Activated CD8-positive, alpha-beta memory T cell treated with anti-CD3 and anti-CD28 coated beads for 36 hours (primary cell): ENCODE measurements around the gene PDZRN4. TPM values are rescaled to one million over a fixed set of nuclear protein-coding genes. Genes with fewer than 3 reads are reported as not detected.
"Not testable (repeated sequence)": the region's sequence is repeated elsewhere in the genome, so short reads cannot be mapped to it uniquely, and the experiment has no call there.

Experiments used
- CTCF ChIA-PET: fragments of 350-600 bp; sonication (Branson Sonifier 250); formaldehyde crosslinking; loops from one replicate; lab custom pipeline; 2021; ENCODE audit warnings: antibody characterized with exemption; lab: Charles Lee
- POLR2A ChIA-PET: fragments of 350-600 bp; sonication (Branson Sonifier 250); formaldehyde crosslinking; loops from one replicate; lab custom pipeline; 2021; ENCODE audit warnings: antibody characterized with exemption; lab: Charles Lee
- total RNA-seq, 2 experiments: library from RNA; stranded (reverse); gene quantifications; one replicate each; pipeline ENCODE4 v1.2.3, GENCODE V29; 2021

Gene PDZRN4
- total RNA-seq, 2 experiments from 2014 or later: not detected

- CTCF ChIA-PET: no interaction called here
Observed at GRCh38 chr12:41212625-41213024, 24.5 kb downstream of the PDZRN4 start.

GRCh38 chr12:41213107-41213506 lies 25.0 kb downstream of the PDZRN4 start:
- CTCF ChIA-PET: no interaction called here
- POLR2A ChIA-PET: no interaction called here

More at GRCh38 chr12:41212625-41213024, 24.5 kb downstream of the PDZRN4 start:
- POLR2A ChIA-PET: no interaction called here

GRCh38 chr12:41213648-41214047 lies 25.5 kb downstream of the PDZRN4 start:
- POLR2A ChIA-PET: no interaction called here
- CTCF ChIA-PET: interaction anchor here (0.7 kb wide), 1 partner anchor 182 kb away, joined by 3 read pairs; no protein-coding TSS in a partner anchor

GRCh38 chr12:41217727-41218126 lies 29.6 kb downstream of the PDZRN4 start:
- POLR2A ChIA-PET: no interaction called here
- CTCF ChIA-PET: no interaction called here

- POLR2A ChIA-PET: no interaction called here
Observed at GRCh38 chr12:41220931-41221330, 32.8 kb downstream of the PDZRN4 start.

GRCh38 chr12:41221491-41221890 lies 33.4 kb downstream of the PDZRN4 start:
- POLR2A ChIA-PET: no interaction called here
- CTCF ChIA-PET: no interaction called here

More at GRCh38 chr12:41220931-41221330, 32.8 kb downstream of the PDZRN4 start:
- CTCF ChIA-PET: no interaction called here

- ChIA-PET CTCF (no interaction called here), POLR2A (no interaction called here)
Observed at GRCh38 chr12:41223600-41223999, 35.5 kb downstream of the PDZRN4 start.

GRCh38 chr12:41224066-41224465 lies 35.9 kb downstream of the PDZRN4 start:
- ChIA-PET CTCF (no interaction called here), POLR2A (no interaction called here)

- CTCF ChIA-PET: no interaction called here
Observed at GRCh38 chr12:41225179-41225578, 37.1 kb downstream of the PDZRN4 start.

GRCh38 chr12:41228066-41228820 lies 40.1 kb downstream of the PDZRN4 start:
- ChIA-PET POLR2A (no interaction called here), CTCF (no interaction called here)

More at GRCh38 chr12:41225179-41225578, 37.1 kb downstream of the PDZRN4 start:
- POLR2A ChIA-PET: no interaction called here

GRCh38 chr12:41230756-41231155 lies 42.6 kb downstream of the PDZRN4 start:
- POLR2A ChIA-PET: no interaction called here
- CTCF ChIA-PET: no interaction called here

GRCh38 chr12:41234692-41235091 lies 46.6 kb downstream of the PDZRN4 start:
- POLR2A ChIA-PET: no interaction called here
- CTCF ChIA-PET: no interaction called here

- POLR2A ChIA-PET: no interaction called here
- CTCF ChIA-PET: no interaction called here
Observed at GRCh38 chr12:41242603-41243002, 54.5 kb downstream of the PDZRN4 start.

GRCh38 chr12:41248391-41248790 lies 60.3 kb downstream of the PDZRN4 start:
- ChIA-PET POLR2A (no interaction called here), CTCF (no interaction called here)

GRCh38 chr12:41250748-41251147 lies 62.6 kb downstream of the PDZRN4 start:
- CTCF ChIA-PET: no interaction called here
- POLR2A ChIA-PET: no interaction called here

GRCh38 chr12:41254004-41254914 lies 66.1 kb downstream of the PDZRN4 start:
- ChIA-PET POLR2A (no interaction called here), CTCF (no interaction called here)

- CTCF ChIA-PET: interaction anchor here (1.0 kb wide), 1 partner anchor 16 kb away, joined by 3 read pairs; no protein-coding TSS in a partner anchor
- POLR2A ChIA-PET: not testable (repeated sequence)
Observed at GRCh38 chr12:41263196-41263595, 75.1 kb downstream of the PDZRN4 start.

GRCh38 chr12:41264281-41264680 lies 76.2 kb downstream of the PDZRN4 start:
- CTCF ChIA-PET: interaction anchor here (1.0 kb wide), 1 partner anchor 17 kb away, joined by 3 read pairs; no protein-coding TSS in a partner anchor

GRCh38 chr12:41269056-41269455 lies 80.9 kb downstream of the PDZRN4 start:
- CTCF ChIA-PET: no interaction called here
- POLR2A ChIA-PET: no interaction called here

More at GRCh38 chr12:41264281-41264680, 76.2 kb downstream of the PDZRN4 start:
- POLR2A ChIA-PET: no interaction called here

- POLR2A ChIA-PET: no interaction called here
- CTCF ChIA-PET: no interaction called here
Observed at GRCh38 chr12:41271489-41271888, 83.4 kb downstream of the PDZRN4 start.
